SH-SY5Y (cell line): Measurements from ENCODE around the gene TGFB2.

Experiments
- GATA2 ChIP-seq: IDR thresholded peaks from 2 replicates; pipeline ENCODE4 v1.6.1; 2011; ENCODE audit warnings: mild to moderate bottlenecking, low read depth, low read length
- GATA3 ChIP-seq: IDR thresholded peaks from 2 replicates; pipeline ENCODE4 v1.6.1; 2011; ENCODE audit warnings: low read depth, mild to moderate bottlenecking, low read length, moderate library complexity

TGFB2 gene

DNA sequence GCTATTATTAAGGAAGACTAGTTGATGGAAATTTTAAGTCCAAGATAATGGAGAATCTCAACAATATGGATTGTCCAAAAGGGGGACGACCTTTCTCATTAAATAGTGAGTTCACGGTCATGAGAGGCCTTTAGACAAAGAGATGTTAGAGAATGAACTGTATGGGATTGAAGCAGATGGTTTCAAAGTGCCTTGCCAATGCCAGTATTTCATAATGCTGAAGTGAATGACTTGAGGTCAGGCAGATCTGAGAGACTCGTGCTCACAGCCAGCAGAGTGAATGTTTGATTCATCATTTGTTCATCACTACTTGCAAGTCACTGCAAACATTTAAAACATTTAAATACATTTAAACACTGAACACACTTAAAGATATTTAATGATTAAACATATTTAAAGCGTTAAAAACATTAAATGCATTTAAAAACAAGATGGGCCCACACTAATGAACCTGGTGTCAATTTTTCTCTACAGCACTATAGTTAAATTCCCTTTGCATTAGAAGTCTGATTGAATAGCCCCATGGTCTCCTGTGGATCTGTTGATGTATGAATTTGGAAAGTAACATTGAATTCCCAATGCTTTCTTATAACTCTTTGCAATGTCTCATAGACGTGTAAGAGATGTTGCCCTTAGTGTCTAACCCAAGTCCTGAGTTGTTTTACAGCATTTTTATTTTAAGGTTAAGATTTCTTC, 80.7 kb downstream of the TGFB2 start:
- TF ChIP-seq GATA3, result no peak
- TF ChIP-seq GATA2, result no peak

DNA sequence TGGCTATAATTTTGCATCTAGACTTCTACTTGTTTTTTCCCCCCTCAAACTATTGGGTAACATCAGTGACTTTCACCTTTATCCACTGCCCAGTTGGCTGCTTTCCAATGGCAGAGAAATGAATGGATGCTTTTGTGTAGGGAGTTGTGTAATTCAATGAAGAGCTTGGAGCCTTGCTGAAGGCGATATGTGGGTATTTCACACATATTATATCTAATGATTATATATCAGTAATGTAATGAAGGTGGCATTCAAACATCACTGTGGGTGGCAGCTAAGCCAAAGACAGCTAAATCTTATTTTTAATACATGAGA, 81.2 kb downstream of the TGFB2 start:
- no peak for TF ChIP-seq GATA3

DNA sequence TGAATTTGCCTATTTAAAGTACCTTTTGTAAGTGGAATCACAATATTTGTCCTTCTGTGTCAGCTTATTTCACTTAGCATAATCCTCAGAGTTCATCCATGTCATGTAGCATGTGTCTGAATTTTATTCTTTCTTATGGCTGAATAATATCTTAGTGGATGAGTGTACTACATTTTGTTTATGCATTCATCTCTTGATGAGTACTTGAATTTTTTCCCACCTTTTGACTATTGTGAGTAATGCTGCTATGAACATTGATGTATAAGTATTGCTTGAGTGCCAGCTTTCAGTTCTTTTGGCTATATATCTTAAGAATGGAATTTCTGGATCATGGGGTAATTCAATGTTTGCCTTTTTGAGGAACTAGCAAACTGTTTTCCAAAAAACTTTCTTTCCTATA, 84.2 kb downstream of the TGFB2 start:
- no peak for TF ChIP-seq GATA2
- TF ChIP-seq GATA3, result no peak

DNA sequence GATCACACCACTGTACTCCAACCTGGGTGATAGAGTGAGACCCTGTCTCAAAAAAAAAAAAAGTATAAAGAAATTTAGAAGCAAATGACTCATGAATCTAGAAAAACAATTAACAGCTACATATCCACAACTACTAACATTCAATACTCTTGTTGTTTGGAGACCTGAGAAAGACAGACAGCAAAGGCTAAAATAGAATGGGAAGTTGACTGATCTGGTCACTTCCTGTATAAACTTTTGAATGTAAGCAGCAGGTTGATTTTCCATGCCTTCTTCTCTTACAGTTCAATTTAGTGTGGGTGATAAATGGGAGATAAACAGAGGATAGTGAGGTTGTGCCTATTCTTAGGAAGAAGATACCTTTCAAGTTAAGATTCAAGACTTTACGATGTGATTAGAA, 85.2 kb downstream of the TGFB2 start:
- TF ChIP-seq GATA2 (no peak), GATA3 (no peak)

DNA sequence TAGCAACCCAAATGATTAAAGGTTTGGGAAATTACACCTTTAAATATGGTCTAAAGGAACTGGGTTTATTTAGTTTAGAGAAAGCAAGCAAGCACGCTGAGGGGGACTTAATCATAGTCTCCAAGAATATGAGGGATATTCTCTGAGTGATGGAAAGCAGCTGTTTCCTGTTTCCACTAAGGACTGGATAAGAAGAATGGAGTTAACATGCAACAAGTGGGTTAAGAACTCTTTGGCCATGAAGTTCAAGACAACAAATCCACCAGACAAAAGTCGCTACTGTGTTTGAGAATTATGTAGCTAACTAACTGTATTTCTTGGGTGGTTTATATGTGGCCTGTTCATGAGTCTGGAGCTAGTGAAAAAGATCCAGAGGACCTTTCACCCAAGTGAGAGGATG, 85.7 kb downstream of the TGFB2 start:
- TF ChIP-seq GATA3 (no peak), GATA2 (no peak)

DNA sequence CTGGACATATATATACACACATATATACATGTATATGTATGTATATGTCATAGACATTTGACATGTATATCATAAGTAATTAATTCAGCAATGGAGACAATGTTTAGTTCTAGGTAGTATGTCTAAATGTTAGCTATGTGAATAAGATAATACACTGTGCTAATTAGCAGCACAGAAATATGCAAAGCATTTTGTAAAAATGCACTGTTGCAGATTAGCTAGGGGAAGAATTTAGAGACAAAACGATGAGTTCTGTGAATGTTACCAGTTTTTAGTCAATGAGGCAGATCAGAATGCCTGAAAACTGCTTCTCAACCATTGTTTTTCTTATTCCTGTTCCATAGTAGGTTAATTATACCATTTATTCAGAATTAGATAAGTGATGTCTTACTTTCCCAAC, 86.3 kb downstream of the TGFB2 start:
- TF ChIP-seq GATA3, result no peak
- no peak for TF ChIP-seq GATA2

DNA sequence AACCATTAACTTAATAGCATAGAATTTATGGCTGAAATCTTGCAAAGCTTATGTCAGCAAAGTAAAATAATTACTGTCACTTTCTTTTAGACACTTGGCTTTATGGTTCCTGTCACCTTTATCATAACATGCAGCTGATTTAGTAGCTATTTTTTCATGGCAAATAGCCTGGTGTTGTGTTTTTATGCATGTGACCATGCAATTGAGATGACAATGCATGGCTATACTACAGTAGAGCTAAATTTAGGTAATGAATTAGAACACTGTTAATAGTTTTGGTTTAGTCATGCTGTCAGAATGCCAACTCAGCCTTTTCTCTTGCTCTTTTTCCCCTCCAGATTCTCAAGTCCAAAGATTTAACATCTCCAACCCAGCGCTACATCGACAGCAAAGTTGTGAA, 88.6 kb downstream of the TGFB2 start:
- TF ChIP-seq GATA2 (no peak), GATA3 (no peak)

DNA sequence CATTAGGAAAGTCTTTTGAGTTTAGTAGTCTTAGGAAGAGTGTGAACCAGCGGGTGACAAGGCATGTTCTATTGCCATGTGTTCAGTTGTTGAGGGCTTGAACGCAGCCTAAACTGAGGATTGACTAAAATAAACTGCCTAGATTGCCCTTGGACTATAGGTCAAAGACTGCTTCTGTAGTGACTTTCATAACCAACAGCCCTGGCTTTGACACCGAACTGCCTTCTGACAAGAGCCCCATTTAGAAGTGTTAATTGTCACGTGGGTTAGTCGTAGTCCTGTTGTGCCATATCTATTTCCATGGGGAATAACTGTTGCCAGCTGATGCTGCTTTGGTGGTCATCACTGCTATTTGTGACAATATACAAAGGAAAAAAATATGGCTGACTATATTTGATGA, 90.4 kb downstream of the TGFB2 start:
- TF ChIP-seq GATA2 (no peak), GATA3 (no peak)

DNA sequence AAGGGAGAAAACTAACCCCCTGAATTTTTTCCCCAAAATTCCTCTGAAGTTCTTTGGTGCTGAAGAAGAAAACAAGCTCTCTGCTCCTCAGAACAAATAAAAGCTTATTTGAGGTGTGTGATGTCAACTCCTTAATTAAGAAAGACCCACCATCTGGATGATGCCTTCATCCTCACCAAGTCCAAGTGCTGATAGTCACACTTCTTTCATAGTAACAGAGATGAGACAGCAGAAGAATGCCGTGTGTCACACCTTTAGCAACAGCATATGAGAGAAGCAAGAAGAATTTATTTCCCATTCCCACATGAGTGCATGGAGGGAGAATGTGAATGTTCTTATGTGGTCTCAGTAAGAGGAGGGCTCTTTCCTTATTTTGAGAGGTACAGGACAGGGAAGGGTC, 91.2 kb downstream of the TGFB2 start:
- TF ChIP-seq GATA3 (no peak), GATA2 (no peak)

DNA sequence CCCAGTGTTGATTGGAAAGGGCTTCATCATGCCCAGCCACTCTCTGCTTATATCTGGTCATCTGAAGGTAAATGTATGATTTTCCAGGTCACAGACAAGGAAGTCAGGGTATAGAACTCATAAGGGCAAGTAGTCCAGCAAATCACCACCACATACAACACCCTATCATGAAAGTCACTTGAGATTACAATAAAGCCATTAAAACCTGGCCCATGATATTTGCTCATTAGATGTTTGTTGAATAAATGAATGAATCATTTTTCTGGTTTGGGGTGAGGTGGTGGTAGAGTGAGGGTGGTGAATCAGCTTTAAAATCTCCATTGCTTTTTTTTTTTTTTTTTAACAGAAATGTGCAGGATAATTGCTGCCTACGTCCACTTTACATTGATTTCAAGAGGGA, 91.9 kb downstream of the TGFB2 start:
- no peak for TF ChIP-seq GATA3
- TF ChIP-seq GATA2, result no peak

DNA sequence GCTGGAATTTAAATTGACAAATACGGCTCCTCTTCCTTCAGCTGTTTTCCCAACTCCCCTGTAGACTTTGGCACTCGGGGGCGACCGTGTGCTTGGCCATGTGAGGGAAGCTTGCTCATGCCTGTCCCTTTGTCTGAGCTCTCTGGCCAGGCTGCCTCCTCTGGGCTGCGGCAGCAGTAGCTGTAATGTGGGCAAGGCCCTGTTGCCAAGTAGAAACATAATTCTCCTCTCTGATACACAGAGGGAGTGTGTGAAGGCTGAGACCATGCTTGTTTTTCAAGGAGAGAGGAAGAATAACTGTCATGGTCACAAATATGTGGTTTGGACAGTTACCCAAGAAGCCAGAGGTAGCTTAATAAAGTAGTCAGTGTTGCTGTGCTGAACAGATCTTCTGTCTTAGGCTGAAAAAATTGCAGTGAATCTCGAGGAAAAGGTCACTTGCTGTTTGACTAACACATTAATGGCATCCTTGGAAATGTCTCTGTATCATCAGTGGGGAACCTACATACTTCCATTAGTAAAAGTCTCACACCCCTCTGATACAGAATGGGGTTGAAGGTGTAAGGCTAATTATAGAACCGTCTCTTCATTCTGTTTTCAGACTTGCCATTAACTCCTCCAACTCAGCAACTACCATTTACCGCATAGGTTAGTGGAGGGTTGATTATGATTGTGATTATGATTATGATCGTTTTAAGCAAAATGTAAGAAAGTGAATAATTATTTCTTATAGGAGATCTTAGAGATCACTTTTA, 94.6 kb downstream of the TGFB2 start:
- no peak for TF ChIP-seq GATA2

DNA sequence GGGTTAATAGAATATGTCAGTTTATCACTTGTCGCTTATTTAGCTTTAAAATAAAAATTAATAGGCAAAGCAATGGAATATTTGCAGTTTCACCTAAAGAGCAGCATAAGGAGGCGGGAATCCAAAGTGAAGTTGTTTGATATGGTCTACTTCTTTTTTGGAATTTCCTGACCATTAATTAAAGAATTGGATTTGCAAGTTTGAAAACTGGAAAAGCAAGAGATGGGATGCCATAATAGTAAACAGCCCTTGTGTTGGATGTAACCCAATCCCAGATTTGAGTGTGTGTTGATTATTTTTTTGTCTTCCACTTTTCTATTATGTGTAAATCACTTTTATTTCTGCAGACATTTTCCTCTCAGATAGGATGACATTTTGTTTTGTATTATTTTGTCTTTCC, 98.1 kb downstream of the TGFB2 start:
- TF ChIP-seq GATA2, result no peak
- no peak for TF ChIP-seq GATA3

DNA sequence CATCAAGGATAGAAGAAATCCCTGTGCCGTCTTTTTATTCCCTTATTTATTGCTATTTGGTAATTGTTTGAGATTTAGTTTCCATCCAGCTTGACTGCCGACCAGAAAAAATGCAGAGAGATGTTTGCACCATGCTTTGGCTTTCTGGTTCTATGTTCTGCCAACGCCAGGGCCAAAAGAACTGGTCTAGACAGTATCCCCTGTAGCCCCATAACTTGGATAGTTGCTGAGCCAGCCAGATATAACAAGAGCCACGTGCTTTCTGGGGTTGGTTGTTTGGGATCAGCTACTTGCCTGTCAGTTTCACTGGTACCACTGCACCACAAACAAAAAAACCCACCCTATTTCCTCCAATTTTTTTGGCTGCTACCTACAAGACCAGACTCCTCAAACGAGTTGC, 99.0 kb downstream of the TGFB2 start:
- TF ChIP-seq GATA3 (no peak), GATA2 (no peak)

DNA sequence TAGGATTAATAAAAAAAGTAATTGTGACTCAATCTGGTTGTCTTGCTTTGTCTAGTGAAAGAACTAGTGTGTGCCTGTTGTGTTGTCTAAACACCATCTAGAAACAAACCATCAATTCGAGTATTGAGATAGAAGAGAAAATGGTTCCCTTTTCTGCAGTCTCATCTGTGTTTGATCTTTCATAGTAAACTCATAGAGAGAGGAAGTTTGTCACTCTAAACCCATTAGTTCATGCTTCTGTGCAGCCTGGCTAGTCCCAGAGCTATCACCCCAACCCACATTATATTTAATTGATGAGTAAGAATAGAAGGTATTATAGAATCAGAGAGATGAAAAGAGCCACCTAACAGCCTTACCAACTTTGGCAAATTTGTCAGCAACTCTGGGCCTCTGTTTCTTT, 99.5 kb downstream of the TGFB2 start:
- TF ChIP-seq GATA3 (no peak), GATA2 (no peak)

DNA sequence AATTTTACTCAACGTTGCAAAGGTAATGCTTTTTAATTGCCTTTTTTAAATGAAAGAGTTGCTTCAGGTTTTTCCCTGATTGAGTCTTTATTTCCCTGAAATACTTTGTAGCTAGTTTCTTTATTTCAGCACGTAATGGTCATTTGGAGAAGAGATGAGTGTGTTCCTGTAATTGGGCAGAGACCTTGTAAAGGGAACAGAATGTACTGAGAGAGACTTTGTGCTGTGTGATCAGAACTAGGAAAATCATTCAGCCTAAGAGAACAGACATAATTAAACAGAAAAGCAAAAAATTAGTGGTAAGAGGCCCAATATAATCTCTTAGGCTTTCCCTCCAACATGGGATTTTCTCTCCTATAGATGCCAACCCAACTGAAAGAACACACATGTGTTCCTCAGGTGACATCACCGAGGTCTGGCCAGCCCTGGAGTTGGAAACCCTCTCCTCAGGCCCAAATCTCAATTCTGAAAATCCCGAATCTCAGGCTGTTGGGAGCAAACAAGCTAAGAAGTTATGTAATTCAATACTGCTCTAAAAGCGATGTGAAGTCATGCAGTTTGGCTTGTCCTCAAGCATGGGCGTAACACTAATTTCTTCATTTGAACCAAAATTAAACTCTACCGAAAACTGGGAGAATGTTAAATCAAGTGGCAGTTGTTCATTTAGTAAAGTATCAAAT, 102.0 kb downstream of the TGFB2 start:
- TF ChIP-seq GATA2, result no peak
- TF ChIP-seq GATA3, result no peak
